Left colon (tissue), 2 donors: ENCODE results near the gene PTPRD. TPM values are rescaled to one million over a fixed set of nuclear protein-coding genes. Genes with fewer than 3 reads are reported as not detected.
"Not testable (repeated sequence)": the region's sequence is repeated elsewhere in the genome, so short reads cannot be mapped to it uniquely, and the experiment has no call there.

Experiments used
- ATAC-seq: fragments of 200-7000 bp; cut with Tn5 transposase; one replicate; pipeline ENCODE4 v1.9.1; 2020; ENCODE audit warnings: mild to moderate bottlenecking, moderate library complexity
- DNase-seq, 2 donors: peaks; one replicate each; pipeline ENCODE4 v3.0.0-alpha.2; 2020
- intact Hi-C, 2 donors: fragments of 100-400 bp; cut with DNase I in 1 of 2; cut with micrococcal nuclease in 1 of 2; formaldehyde crosslinking; loops; one replicate each; pipeline versions ENCODE4 v1.11.2 to v1.14.0; 2022; cut with DNase I, micrococcal nuclease
- total RNA-seq, 2 donors: library from RNA; stranded (reverse); fragmentation: NEBNext Ultra II Directional; extraction: Animal tissue kit (Norgen Biotek cat#: 25700); gene quantifications; one replicate each; pipeline ENCODE4 v1.2.1, GENCODE V29; 2021
- donor health status: DM: no; HTN: no; CAD: no.
- donor health status: DM: yes; HTN: yes; CAD: no.

The PTPRD gene
- total RNA-seq, 2 donors from 2014 or later: 95.1 to 107 TPM

- DNase-seq: no peak
- intact Hi-C loops: no loop called here
- no peak for ATAC-seq
These were observed 1512.7 kb downstream of the PTPRD start for GRCh38 chr9:9100070-9100469.

GRCh38 chr9:9099646-9100045 lies 1513.2 kb downstream of the PTPRD start:
- no peak for ATAC-seq

GRCh38 chr9:9097254-9097653 lies 1515.5 kb downstream of the PTPRD start:
- ATAC-seq, intact Hi-C loops, DNase-seq: not testable (repeated sequence)

More at GRCh38 chr9:9099646-9100045, 1513.2 kb downstream of the PTPRD start:
- intact Hi-C loops: no loop called here
- no peak for DNase-seq

- DNase-seq: no peak
- intact Hi-C loops: no loop called here
- no peak for ATAC-seq
These were observed 1521.4 kb downstream of the PTPRD start for GRCh38 chr9:9091387-9091786.

GRCh38 chr9:9079473-9079872 lies 1533.3 kb downstream of the PTPRD start:
- DNase-seq (no peak), ATAC-seq (no peak)
- intact Hi-C loops: no loop called here

- intact Hi-C loops: no loop called here
- no peak for DNase-seq
- ATAC-seq: no peak
These were observed 1534.5 kb downstream of the PTPRD start for GRCh38 chr9:9078301-9078700.

- intact Hi-C loops: no loop called here
- ATAC-seq (no peak), DNase-seq (no peak)
These were observed 1551.2 kb downstream of the PTPRD start for GRCh38 chr9:9061627-9062026.

GRCh38 chr9:9054354-9054992 lies 1558.3 kb downstream of the PTPRD start:
- intact Hi-C loops: no loop called here
- ATAC-seq: no peak
- no peak for DNase-seq

GRCh38 chr9:9045572-9045971 lies 1567.2 kb downstream of the PTPRD start:
- DNase-seq (no peak), ATAC-seq (no peak)
- intact Hi-C loops: no loop called here

- ATAC-seq (no peak), DNase-seq (no peak)
- intact Hi-C loops: no loop called here
These were observed 1567.7 kb downstream of the PTPRD start for GRCh38 chr9:9045072-9045471.

- intact Hi-C loops, DNase-seq, ATAC-seq: not testable (repeated sequence)
These were observed 1569.0 kb downstream of the PTPRD start for GRCh38 chr9:9043788-9044187.

GRCh38 chr9:9041756-9042155 lies 1571.0 kb downstream of the PTPRD start:
- intact Hi-C loops: no loop called here
- DNase-seq (no peak), ATAC-seq (no peak)

GRCh38 chr9:9033022-9033421 lies 1579.8 kb downstream of the PTPRD start:
- intact Hi-C loops: no loop called here
- ATAC-seq (no peak), DNase-seq (no peak)

GRCh38 chr9:9016597-9016996 lies 1596.2 kb downstream of the PTPRD start:
- intact Hi-C loops: no loop called here
- ATAC-seq: no peak

GRCh38 chr9:9004810-9005209 lies 1608.0 kb downstream of the PTPRD start:
- no peak for DNase-seq
- intact Hi-C loops: no loop called here
- ATAC-seq: no peak

More at GRCh38 chr9:9016597-9016996, 1596.2 kb downstream of the PTPRD start:
- no peak for DNase-seq

GRCh38 chr9:9002826-9003583 lies 1609.8 kb downstream of the PTPRD start:
- no peak for DNase-seq
- ATAC-seq: no peak

GRCh38 chr9:8980496-8981013 lies 1632.2 kb downstream of the PTPRD start:
- intact Hi-C loops: no loop called here
- DNase-seq (no peak), ATAC-seq (no peak)

More at GRCh38 chr9:9002826-9003583, 1609.8 kb downstream of the PTPRD start:
- intact Hi-C loops: no loop called here

- ATAC-seq (no peak), DNase-seq (no peak)
- intact Hi-C loops: no loop called here
These were observed 1634.5 kb downstream of the PTPRD start for GRCh38 chr9:8978334-8978733.

GRCh38 chr9:8968350-8968749 lies 1644.5 kb downstream of the PTPRD start:
- intact Hi-C loops, ATAC-seq, DNase-seq: not testable (repeated sequence)

- ATAC-seq (no peak), DNase-seq (no peak)
- intact Hi-C loops: no loop called here
These were observed 1648.9 kb downstream of the PTPRD start for GRCh38 chr9:8963885-8964284.
